Ovary (tissue), 9 donors: ENCODE measurements around the gene FMC1. TPM values are rescaled to one million over a fixed set of nuclear protein-coding genes. Genes with fewer than 3 reads are reported as not detected.

Experiments
- DNase-seq, 5 donors: peaks; one replicate each; pipeline ENCODE4 v3.0.0-alpha.2; 2019 to 2020
- H3K27ac ChIP-seq, 2 donors: fragments of 200-600 bp; one replicate each; pipeline versions ENCODE4 v1.5.1 to v1.8.0; 2019 to 2022
- H3K27me3 ChIP-seq: fragments of 200-600 bp; one replicate; pipeline ENCODE4 v1.8.0; 2022
- H3K36me3 ChIP-seq: fragments of 200-600 bp; sonication (generic); one replicate; pipeline ENCODE4 v1.5.1; 2019
- H3K4me1 ChIP-seq: one replicate; pipeline ENCODE4 v1.8.1; 2013; ENCODE audit warnings: mild to moderate bottlenecking, moderate library complexity; ENCODE audit not compliant: insufficient read depth
- H3K4me3 ChIP-seq: fragments of 200-600 bp; sonication (generic); one replicate; pipeline ENCODE4 v1.5.1; 2017
- H3K9me3 ChIP-seq, 2 donors: fragments of 200-600 bp in 1 of 2; sonication (generic) in 1 of 2; one replicate each; pipeline versions ENCODE4 v1.5.1 to v1.8.1; 2013 to 2019; ENCODE audit warnings: mild to moderate bottlenecking in 1 of 2, moderate library complexity in 1 of 2
- EP300 ChIP-seq: sonication (generic); formaldehyde crosslinking; IDR thresholded peaks from one replicate; pipeline ENCODE4 v1.6.1; 2017; ENCODE audit warnings: antibody characterized with exemption
- POLR2A ChIP-seq: fragments of 450-650 bp; IDR thresholded peaks from one replicate; pipeline ENCODE4 v1.6.1; 2017; ENCODE audit warnings: antibody characterized with exemption, mild to moderate bottlenecking, moderate library complexity
- WGBS, 3 donors: extraction: QIAGEN DNeasy Blood & Tissue Kit in 1 of 3; methylation state at CpG; one replicate each; pipeline versions ENCODE4 v1.1.5 to v1.1.7; 2013 to 2017; 5-methylcytosine and 5-hydroxymethylcytosine counted together
- intact Hi-C, 4 donors: fragments of 100-400 bp; cut with DNase I; formaldehyde crosslinking; loops; one replicate each; pipeline versions ENCODE4 v1.11.0 to v1.15.1; 2022 to 2023
- polyA plus RNA-seq, 2 donors: library from polyadenylated mRNA; stranded (reverse); fragments of 200-250 nt in 1 of 2; fragments of 350-450 nt in 1 of 2; fragmentation: Illumina TruSeq in 1 of 2; extraction: RNeasy Lipid Tissue Mini Kit (QIAGEN cat#74804) in 1 of 2; gene quantifications; one replicate each; pipeline ENCODE4 v1.2.3, GENCODE V29; 2013 to 2014
- total RNA-seq, 7 donors: library from RNA; depleted of rRNA in 2 of 7; stranded (reverse); fragments of >200 nt in 2 of 7; fragmentation: NEBNext Ultra II Directional in 3 of 7; extraction: Animal tissue kit (Norgen Biotek cat#: 25700) in 3 of 7; gene quantifications; one replicate each; pipeline versions ENCODE4 v1.1.0 to v1.2.4, GENCODE V29; 2016 to 2023
- TF ChIP-seq, protein P1 (sequence below), 3 donors: fragments of 450-650 bp in 2 of 3; fragments of 200-600 bp in 1 of 3; IDR thresholded peaks; one replicate each; pipeline versions ENCODE4 v1.5.1 to v1.8.0; 2016 to 2022; ENCODE audit warnings: antibody characterized with exemption in 3 of 3, mild to moderate bottlenecking in 1 of 3
- donor health status: DM: no; HTN: no; CAD: no; lungs with moderate emphysema.
- donor health status: DM: no; HTN: no; CAD: no.
- donor health status: Bipolar disorder and iron deficiency.
- donor health status: DM: yes; HTN: yes; CAD: no.
- donor health status: DM: no; HTN: no; CAD: no.
- donor health status: DM: yes; HTN: yes; CAD: no.

The FMC1 gene
- total and polyA plus RNA-seq, 9 donors, result 10.9 to 35.3 (median 16.3) TPM

DNA sequence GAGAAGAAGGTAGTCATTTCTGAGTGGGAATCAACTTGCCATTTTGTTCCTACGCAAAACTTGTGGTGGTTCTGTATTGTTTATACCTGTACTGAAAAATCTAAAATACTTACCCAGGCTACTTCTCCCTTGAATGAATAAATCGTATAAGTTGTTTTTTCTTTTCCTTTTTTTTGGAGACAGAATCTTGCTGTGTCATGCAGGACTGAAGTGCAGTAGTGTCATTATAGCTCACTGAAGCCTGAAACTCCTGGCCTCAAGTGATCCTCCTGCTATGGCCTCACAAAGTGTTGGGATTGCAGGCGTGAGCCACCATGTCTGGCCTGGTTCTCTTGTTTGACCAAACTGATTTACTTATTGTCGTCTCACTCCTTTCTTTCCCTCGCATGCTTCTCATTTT, 46.5 kb downstream of the FMC1 start:
- Histone ChIP-seq H3K9me3 (no peaks in the 10 kb centered on the region), H3K36me3 (no peaks in the 10 kb centered on the region), H3K4me3 (no peak overlapping the region), H3K27me3 (no peaks in the 10 kb centered on the region), H3K4me1 (no peaks in the 10 kb centered on the region), H3K27ac (no peak overlapping the region)
- 88 to 92% (median 91%) methylated on average over 5 of the region's 5 CpGs for WGBS, 3 donors
- no peak for DNase-seq
- intact Hi-C loops, result loop anchor here in 1 of 4 donors (10.0 kb wide), 1 partner anchor 63 kb away; no protein-coding TSS in a partner anchor
- TF ChIP-seq, protein P1, sequence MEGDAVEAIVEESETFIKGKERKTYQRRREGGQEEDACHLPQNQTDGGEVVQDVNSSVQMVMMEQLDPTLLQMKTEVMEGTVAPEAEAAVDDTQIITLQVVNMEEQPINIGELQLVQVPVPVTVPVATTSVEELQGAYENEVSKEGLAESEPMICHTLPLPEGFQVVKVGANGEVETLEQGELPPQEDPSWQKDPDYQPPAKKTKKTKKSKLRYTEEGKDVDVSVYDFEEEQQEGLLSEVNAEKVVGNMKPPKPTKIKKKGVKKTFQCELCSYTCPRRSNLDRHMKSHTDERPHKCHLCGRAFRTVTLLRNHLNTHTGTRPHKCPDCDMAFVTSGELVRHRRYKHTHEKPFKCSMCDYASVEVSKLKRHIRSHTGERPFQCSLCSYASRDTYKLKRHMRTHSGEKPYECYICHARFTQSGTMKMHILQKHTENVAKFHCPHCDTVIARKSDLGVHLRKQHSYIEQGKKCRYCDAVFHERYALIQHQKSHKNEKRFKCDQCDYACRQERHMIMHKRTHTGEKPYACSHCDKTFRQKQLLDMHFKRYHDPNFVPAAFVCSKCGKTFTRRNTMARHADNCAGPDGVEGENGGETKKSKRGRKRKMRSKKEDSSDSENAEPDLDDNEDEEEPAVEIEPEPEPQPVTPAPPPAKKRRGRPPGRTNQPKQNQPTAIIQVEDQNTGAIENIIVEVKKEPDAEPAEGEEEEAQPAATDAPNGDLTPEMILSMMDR (IDR thresholded peaks at IDR 0.05), result no peak
- TF ChIP-seq EP300 (no peak), POLR2A (no peak)

DNA sequence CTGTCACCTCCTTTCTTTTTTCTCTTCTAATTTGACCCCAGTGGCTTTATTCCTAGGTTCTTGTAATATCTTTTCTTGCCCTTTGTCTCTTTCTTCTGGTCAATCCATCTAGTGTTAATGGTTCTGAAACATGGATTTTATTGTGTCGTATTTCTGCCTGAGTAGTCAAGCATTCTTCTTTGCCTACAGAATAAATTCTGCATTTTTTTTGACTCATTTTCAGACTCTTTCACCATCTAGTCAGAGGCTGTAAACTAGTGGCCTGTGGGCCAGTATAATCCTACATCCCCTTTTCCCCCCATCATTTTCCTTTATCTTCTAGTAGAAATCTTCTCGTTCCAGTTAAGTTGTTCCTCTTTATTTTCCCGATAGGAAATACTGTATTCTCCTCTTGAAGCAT, 48.0 kb downstream of the FMC1 start:
- Histone ChIP-seq H3K4me1 (no peaks in the 10 kb centered on the region), H3K9me3 (no peaks in the 10 kb centered on the region), H3K36me3 (no peaks in the 10 kb centered on the region), H3K4me3 (no peak overlapping the region), H3K27ac (no peak overlapping the region), H3K27me3 (no peaks in the 10 kb centered on the region)
- intact Hi-C loops, result loop anchor here in 1 of 4 donors (10.0 kb wide), 1 partner anchor 64 kb away; no protein-coding TSS in a partner anchor
- DNase-seq, result no peak
- TF ChIP-seq, protein P1 (IDR thresholded peaks at IDR 0.05), result no peak
- no peak for TF ChIP-seq POLR2A
- no peak for TF ChIP-seq EP300
- WGBS, 3 donors, result 90 to 96% (median 92%) methylated on average over 3 of the region's 3 CpGs

DNA sequence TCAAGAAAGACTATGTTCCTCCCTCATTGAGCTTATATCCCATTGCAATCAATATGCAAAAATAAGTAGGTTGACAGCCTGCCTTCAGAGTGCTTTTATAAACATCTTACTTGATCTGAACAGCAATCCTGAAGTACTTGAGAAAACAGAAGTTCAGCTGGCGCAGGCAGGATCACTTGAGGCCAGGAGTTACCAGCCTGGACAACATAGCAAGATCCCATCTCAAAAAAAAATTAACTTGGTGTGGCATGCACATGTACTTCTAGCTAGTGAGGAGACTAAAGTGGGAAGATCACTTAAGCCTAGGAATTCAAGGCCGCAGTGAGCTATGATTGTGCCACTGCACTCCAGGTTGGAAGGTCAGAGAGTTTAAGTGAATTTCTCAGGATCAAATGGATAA, 48.6 kb downstream of the FMC1 start:
- intact Hi-C loops, result loop anchor here in 1 of 4 donors (10.0 kb wide), 1 partner anchor 65 kb away; no protein-coding TSS in a partner anchor
- Histone ChIP-seq H3K9me3 (no peaks in the 10 kb centered on the region), H3K4me1 (no peaks in the 10 kb centered on the region), H3K36me3 (no peaks in the 10 kb centered on the region), H3K27me3 (no peaks in the 10 kb centered on the region), H3K27ac (no peak overlapping the region), H3K4me3 (no peak overlapping the region)
- TF ChIP-seq POLR2A (no peak), EP300 (no peak)
- TF ChIP-seq, protein P1 (IDR thresholded peaks at IDR 0.05), result no peak
- no peak for DNase-seq
- 95 to 99% (median 96%) methylated on average over 2 of the region's 2 CpGs for WGBS, 3 donors

DNA sequence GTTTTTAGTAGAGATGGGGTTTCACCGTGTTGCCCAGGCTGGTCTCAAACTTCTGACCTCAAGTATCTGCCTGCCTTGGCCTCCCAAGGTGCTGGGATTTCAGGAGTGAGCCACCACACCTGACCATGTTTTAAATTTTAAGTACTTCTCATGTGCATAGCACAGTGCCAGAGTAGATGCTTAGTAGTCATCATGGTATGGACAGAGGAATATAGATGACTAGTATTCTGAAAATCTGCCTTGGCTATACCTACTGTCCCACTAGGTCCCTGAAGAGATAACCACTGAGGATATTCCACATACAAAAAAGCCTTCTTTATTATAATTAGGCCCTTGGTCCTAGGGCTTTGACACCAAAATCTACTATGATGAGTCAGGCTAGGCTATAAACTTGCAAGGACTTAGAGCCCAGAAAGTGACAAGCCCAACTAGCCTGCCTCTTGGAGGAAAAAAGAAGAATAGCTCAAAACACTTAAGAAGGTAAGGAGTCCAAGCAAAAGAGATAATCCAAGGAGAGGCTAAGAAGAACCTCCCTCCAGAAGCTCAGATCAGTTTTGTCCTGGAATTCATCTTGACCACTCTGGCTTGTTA, 52.6 kb downstream of the FMC1 start:
- no peaks in the 10 kb centered on the region for H3K4me1 ChIP-seq
- no peak overlapping the region for H3K27ac ChIP-seq
- no peaks in the 10 kb centered on the region for H3K36me3 ChIP-seq
- H3K4me3 ChIP-seq, result no peak overlapping the region
- TF ChIP-seq, protein P1 (IDR thresholded peaks at IDR 0.05), result no peak
- TF ChIP-seq EP300 (no peak), POLR2A (no peak)
- WGBS, 3 donors, result 93 to 100% (median 96%) methylated on average over 1 of the region's 1 CpG
- H3K9me3 ChIP-seq, result no peaks in the 10 kb centered on the region
- no peak for DNase-seq
- no peaks in the 10 kb centered on the region for H3K27me3 ChIP-seq
- intact Hi-C loops, result no loop called here
